Activated CD8-positive, alpha-beta memory T cell treated with anti-CD3 and anti-CD28 coated beads for 4 hours (primary cell): Measurements from ENCODE around the gene PSMB11.
"Not testable (repeated sequence)": the region's sequence is repeated elsewhere in the genome, so short reads cannot be mapped to it uniquely, and the experiment has no call there.

Source experiments
- DNase-seq, 2 donors: peaks; one replicate each; pipeline ENCODE4 v3.0.0-alpha.2; 2020; ENCODE audit warnings: low read depth in 2 of 2

PSMB11 gene

DNA sequence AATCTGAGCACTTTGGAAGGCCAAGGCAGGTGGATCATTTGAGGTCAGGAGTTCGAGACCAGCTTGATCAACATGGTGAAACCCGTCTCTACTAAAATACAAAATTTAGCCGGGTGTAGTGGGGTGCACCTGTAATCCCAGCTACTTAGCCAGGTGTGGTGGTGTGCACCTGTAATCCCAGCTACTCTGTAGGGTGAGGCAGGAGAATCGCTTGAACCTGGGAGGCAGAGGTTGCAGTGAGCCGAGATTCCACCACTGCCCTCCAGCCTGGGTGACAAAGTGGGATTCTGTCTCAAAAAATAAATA, 28.3 kb upstream of the PSMB11 start:
- DNase-seq = not testable (repeated sequence)

DNA sequence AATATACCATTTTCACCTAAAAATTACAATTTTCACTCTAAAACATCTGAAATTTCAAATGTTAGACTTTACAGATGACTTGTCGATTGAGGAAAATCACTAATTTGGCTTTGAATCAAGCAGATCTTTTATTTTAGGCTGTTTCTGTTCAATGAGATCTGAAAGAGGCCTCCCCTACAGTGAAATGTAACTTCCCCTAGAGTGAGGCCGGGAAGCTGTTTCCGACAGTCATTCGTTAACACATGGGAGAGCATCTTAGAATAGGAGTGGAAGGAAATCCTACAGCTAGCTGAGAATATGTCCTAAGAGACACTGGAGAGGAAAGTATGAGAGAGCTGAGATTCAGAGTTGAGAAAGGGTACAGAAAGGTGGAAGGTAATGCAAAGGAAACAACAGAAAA, 26.4 kb upstream of the PSMB11 start:
- DNase-seq = no peak

DNA sequence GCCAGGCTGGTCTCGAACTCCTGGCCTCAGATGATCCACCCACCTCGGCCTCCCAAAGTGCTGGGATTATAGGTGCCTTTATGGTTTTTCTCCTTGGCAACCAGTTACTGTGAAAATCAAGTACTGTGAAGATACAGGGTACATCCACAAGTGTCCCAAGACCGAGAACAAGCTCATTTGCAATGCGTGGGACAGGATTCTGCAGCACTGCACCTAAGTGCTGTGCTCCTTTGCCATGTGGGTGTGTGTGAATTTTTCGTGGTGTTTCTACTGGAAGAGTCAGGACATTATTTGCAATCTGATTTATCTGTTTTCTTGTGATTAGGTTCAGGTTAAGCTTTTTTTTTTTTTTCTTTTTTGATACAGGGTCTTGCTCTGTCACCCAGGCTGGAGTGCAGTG, 24.9 kb upstream of the PSMB11 start:
- DNase-seq = no peak

DNA sequence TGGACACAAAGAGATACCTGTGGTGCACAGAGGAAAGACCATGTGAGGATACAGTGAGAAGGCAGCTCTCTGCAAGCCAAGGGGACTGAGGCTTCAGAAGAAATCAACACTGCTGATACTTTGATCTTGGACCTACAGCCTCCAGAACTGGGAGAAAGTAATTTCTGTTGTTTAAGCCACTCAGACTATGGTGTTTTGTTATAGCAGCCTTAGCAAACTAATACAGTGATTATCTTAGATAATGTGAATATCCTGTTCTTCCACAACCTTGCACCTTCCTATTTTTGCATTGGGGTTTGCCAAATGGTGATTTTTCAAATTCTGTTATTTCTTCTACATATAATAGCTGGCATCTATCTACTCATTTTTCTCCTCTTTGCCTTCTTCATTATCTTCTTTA, 23.9 kb upstream of the PSMB11 start:
- no peak for DNase-seq

DNA sequence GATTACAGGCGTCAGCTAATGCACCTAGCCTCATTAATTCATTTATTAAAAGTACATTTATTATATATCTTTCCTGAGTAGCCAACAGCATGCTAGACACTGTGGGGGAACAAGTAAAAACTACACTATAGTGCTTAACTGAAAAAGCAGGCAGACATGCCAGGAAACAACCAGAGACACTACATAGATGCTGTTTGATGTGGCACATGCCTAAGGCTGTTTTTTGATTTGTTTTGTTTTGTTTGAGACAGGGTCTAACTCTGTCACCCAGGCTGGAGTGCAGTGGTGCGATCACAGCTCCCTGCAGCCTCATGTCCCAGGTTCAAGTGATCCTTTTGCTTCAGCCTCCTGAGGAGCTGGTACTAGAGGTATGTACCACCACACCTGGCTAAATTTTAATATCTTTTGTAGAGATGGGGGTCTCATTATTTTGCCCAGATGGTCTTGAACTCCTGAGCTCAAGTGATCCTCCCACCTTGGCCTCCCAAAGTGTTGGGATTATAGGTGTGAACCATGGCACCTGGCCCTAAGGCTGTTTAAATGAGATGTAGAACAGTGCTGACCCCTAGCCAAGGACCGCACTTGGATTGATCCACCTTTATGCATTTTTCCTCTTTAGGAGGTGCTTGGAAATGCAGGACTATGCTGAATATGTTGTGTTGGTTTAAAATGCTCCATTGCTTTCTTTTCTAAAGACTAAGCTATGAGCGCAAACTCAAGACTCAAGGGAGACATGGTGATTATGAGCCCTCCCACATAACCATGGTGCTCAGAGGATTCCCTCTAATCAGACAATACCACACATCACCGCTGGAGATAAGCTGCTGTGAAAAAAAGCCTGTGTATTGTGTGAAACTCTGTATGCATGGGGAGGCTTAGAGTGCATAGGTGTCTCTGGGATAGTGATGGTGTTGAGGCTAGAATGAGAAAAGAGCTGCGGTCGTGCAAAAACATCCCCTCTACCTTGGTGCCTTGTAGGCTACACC, 21.6 kb upstream of the PSMB11 start:
- DNase-seq = no peak

DNA sequence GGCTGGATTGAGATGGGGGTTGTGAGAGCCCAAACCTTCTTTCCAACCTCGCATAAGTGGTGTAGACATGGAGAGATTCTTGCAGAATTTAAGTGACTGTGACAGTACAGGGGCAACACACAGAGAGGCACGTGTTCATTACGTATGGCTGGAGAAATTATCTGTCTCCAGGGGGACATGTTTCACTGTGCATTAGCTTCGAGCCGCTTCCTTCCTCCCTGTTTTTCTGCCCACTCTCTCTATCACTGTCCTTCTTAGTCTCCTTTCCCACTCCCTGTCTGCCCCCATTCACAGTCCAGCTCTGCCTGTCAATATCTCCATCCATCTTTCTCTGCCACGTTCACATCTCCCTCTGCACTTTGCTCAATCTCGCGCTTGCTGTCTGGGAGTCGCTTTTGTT, 20.6 kb upstream of the PSMB11 start:
- DNase-seq = no peak

DNA sequence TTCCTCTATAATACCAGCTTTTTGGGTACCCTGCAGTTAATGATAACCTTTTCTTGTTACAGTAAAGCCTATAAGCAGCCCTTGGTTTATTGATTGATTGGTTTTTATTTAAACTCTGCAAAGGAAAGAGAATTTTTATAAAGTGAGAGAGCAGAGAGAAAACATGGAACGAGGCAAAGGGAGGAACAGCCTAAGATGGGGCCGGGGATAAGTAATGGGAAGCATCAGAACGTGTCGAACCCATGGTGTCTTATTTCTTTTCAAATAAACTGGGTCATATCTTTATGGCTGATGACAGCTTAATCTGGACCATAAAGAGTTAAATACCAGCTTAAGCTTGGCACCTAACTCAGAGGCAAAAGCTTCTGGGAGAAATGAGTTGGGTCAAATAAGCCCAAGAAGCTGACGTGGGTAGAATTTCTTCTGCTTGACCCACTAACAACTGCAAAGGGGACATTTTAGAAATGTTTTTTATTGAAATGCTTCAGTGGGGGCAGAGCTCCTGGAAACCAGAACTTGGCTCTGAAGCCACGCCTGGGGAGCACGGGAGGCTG, 20.0 kb upstream of the PSMB11 start:
- DNase-seq = no peak

DNA sequence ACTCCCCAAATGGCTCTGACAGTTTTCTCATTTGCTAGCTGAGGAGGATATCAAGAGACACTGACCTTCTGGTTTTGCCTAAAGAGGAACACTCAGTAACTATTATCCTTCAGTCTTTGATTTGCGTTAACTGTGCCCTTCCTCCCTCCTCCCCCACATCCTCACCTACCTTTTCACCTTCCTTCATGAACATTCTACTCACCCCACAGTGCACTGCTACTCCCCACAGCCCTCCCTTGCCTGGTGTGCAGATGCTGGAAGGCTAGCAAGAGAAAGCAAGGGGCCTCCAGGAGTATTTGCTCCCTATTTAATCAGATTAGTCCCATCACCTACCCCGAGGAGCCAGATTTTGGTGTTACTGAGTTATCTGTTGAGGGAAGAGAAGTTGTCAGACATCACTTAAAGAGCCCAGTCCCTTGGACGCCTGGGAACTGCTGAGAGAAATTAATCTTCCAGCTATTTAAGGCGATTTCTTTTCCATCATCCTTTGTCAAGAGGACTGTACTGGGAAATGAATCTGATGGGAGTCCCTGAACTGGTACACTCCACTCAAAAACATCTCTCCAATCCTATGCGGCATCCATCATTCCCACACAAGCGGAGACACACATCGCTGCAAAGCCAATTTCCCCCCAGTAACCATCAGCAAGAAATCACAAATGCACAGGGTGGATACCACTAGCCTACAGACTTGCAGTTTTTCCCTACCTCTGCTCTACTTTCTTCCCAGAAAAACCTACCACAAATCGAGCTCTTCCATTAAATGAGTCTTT, 18.8 kb upstream of the PSMB11 start:
- no peak for DNase-seq

DNA sequence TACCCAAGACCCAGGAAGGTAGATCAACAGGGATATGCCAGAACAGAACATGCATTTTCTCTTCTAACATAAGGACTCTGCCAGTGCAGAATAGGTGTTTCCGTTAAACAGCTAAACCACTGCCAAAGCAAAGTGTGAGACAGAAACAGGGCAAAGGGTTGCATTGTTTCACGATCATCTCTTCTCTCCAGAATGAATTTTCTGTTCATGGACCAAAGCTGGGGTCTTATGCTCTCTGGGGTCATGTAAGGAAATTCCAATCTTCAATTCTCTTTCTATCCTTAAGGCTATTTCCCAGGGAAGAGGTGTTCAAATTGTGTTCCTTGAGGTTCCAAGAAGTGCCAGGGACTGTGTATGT, 18.2 kb upstream of the PSMB11 start:
- no peak for DNase-seq

DNA sequence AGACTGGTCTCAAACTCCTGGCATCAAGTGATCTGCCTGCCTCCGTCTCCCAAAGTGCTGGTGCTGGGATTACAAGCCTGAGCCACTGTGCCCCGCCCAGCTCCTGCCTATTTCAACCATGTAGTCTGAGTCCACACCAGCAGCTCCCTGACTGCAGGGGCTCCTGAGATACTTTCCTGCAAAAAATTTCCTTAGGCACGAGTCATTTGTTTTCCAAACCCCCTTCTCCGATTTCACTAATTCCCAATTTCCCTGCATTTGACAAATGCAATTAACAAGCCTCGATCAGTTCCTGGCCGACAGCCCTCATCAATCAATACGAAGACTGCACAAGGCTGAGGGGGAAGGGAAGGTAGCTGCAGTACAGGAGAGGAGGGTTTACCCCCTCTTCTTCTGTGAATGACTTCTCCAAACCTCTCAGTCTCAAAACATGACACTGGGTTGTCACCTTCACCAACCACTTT, 17.4 kb upstream of the PSMB11 start:
- DNase-seq = no peak

DNA sequence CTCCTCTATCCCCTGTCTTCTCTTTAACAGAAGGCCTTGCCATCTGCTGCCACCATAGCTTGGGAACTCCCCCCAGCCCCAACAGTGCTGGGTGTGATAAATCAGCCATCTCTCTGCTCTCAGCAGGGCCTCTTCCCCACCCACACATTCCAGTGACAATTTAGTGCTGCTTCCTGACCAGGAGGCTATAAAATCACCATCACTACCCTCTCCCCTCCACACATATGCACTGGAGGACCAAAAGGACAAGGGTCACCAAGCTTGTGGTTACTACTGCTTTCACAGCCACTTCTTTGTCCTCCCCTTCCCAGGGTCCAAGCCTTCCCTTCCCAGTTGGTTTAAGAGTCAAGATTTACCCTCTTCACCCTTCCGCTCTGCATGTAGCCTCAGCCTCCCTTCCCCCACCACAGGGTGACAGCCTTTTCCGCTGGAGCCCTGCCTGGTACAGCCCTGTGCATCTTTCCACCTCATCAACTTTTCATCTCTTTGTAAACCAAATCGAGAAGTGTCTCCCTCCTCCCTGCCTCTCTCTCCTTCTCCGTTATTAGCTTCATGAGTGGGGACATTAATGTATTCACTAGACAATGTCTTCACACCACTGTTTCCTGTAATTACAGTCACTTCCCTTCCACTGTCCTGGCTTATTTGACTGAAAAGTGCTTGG, 16.7 kb upstream of the PSMB11 start:
- DNase-seq = no peak

DNA sequence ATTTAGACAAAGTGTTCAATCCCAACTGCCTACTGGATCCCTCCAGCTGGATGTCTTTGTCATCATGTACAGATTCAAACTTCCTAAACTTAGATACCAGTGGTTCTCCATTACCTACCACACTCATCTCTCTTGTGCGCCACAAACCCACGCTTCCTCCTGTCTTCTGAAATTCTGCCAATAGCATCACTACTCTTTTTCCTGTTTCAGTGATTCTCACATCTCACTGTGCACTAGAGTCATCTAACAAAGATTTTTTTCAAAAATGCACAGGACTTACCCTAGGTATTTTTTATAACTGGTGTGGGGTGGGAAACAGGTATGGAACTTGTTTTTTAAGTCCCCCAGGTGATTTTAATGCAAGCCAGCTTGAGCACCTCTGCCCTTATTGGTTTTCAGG, 13.2 kb upstream of the PSMB11 start:
- DNase-seq = no peak

DNA sequence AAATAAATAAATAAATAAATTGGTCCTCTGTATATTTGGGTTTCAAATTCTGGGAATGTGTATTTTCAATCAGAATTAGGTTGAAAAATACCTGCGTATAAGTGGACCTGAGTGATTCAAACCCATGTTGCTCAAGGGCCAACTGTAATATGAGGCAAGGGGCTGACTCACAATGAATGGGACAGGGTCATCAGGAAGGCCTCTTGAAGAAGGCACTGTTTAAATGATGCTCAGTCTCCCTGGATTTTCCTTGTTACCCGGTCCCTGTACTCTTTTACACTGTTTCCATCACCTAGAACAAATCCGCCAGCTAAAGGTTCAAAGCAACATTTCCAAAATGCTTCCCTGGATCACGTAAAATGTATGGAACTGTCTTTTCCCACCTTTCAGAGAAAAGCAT, 11.1 kb upstream of the PSMB11 start:
- DNase-seq = no peak

DNA sequence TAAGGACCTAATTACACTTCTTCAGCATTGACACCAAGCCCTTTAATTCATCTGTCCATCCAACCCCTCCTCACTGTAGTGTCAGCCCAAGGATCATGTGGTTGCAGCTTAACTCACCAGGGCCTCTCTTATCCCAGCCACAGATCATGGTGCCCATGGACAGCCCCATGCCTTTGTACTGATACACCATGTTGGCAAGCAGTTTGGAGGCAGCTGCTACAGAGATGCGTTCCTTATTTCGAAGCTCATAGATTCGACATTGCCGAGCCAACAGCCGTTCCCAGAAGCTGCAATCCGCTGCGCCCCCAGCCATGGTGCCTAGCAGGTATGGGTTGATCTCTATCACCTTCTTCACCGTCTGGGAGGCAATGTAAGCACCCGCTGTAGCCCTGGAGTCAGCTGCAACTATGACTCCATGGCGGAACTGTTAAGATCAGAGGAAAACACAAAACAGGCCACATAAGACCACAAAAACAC, 8.7 kb upstream of the PSMB11 start:
- no peak for DNase-seq

DNA sequence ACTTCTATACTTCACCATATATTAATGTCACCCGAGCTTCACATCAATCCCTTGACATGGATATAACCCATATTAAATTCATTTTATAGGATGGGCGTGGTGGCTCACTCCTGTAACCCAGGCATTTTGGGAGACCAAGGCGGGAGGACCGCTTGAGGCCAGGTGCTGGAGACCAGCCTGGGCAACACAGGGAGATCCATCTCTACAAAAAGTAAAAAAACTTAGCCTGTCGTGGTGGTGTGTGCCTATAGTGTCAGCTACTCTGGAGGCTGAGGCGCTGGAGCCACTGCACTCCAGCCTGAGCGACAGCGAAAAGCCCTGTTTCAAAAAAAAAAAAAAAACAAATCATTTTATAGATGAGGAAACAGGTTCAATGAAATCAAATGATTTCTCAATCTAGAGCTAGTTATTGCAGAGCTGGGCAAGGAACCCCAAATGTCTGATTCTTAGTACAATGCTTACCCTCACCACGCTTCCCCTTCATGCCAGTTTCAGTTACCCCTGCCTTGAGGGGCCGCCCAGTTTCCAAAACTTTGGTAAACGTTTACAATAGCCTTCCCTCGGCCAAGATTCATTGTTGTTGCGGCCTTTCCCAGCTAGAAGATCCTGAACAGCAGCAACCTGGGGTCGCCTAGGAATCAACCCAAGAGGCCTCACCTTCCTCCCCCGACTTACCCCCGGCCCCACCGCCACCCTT, 8.1 kb upstream of the PSMB11 start:
- no peak for DNase-seq

DNA sequence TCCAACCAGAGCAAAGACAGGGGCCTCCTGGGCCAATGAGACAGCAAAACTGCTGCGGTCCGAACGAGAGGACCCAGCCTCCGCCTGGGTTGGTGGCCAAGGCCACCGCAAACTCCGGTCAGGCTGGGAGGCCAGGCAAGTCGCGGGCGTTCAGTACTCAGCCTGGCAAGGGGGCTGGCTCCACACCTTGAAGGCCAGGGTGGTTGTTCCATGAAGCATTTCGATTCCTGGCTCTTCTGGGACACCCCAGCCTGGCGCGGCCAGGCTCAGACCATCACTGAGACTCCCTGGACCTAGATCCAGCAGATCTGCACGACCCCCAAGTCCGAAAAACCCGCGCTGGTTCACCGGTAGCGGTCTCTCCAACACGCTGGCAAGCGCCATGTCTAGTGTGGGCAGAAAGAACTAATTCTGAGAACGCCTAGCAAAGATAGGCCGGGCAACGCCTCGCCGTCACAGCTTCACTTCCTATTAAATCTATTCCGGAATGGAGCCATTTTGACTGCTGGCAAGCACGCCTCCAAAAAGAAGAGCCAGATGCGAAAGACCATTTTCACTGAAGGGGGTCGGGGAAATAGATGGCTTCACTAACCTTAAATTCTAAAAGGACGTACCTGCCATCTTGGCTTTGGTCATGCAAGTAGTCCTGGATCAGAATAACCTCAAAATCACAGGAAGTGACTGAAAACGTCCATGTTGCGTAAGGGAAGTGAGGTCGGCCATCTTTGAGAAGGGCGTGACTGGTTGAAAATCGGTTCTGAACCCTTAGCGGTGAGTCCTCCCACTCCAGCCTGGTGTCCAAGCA, 7.3 kb upstream of the PSMB11 start, which contains the start of gene PSMB5:
TSS of gene PSMB5 (minus strand) at position 403 of the 805 bp plus-strand sequence. CDS start at position 384, 19 bp downstream.
- peak; percentile 72 to 83 for DNase-seq

DNA sequence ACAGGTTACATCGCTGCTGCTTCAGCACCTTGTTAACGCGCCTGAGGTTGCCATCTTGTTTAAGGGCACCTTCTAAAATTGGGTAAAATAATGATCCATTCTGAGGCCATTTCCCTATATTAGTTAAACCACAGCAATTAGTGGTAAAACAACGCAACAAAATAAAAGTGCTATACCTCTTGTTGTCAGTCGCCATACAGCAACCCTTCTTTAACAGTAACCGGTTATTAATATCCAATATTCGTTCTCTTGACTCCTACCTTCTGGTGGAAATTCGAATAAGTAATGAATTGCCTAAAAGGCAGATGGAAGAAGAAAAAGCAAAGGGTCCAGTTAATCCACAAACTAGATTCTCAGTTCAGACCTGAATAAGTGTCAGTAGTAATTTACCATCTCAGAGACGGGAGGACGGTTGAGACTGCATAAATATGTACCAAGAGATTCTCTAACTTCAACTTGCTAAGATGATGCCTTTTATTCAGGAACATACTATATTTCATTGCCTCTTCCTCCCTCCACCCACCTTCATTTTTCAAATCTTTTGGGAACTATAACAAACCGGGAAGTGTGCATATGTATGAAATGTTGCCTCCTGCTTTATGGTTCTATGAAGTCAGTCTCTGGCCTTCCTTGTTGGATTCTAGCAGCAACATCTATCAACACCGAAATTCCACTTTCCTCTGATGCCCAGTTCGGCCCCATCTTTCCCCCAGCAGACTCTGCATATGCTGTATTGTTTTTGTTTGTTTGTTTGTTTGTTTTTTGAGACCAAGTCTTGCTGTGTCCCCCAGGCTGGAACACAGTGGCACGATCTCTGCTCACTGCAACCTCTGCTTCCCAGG, 6.5 kb upstream of the PSMB11 start:
- DNase-seq = no peak

DNA sequence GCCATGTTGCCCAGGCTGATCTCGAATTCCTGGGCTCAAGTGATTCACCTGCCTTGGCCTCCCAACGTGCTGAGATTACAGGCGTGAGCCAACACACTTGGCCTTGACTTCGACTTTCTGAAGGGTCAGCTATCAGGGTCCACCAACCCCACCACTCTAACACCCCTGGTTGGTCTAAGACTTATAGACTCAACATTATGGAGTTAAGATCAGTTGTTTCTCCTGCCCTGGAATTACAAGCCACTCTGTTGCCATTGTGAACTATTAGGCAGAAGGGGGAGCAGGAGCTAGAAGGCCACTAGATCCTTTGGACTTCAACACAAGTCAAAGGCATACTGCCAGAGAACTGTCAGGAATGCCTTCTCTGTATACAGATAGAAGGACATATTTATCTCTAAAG, 1.9 kb upstream of the PSMB11 start:
- DNase-seq = no peak

DNA sequence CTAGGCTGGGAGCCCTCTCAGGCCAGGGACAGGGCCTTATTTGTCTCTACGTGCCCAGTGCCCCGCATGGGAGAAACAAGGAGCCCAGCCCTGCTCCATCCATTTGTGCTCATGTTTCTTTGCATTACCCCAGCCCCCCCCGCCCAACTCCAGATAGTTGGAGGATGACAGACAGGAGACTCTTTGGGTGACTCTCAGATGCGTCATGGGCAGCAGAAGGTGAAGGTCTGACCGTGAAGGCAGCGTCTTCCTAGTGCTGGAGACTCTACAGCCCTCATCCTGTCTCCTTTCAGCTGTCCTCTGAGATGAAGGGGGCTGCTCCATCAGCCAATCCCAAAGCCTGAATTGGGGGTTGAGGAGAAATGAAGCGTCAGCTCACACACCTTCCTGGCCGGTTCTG, 283 bp upstream of the PSMB11 start:
- no peak for DNase-seq

DNA sequence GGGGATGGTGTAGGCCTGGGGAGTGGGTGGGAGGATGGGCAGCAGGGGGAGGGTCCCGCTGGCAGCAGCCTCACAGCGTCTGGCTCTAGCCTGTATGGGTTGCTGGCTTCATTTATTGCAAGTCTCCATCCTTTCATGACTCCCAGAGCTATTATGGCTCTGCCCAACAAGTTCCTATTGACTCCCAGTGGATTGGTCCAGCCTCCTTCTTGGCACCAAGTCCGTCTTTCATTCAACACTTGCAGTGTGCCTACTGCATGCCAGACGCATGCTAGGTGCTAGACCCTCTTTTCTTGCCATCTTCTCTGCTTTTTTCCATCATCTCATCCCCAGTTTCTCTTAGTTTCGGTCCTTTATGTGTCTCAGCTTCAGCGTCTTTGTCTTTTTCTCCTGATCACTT, 1.1 kb downstream of the PSMB11 start:
- no peak for DNase-seq
